GM19324 (cell line): ENCODE measurements around the gene SFMBT1.
"Not testable (repeated sequence)": the region's sequence is repeated elsewhere in the genome, so short reads cannot be mapped to it uniquely, and the experiment has no call there.

Source experiments
- ATAC-seq: cut with Tn5 transposase; IDR thresholded peaks from one replicate; pipeline ENCODE4 v1.9.1; 2021; ENCODE audit warnings: mild to moderate bottlenecking, moderate library complexity; ENCODE audit not compliant: unreplicated experiment, low FRiP score

Gene SFMBT1

DNA sequence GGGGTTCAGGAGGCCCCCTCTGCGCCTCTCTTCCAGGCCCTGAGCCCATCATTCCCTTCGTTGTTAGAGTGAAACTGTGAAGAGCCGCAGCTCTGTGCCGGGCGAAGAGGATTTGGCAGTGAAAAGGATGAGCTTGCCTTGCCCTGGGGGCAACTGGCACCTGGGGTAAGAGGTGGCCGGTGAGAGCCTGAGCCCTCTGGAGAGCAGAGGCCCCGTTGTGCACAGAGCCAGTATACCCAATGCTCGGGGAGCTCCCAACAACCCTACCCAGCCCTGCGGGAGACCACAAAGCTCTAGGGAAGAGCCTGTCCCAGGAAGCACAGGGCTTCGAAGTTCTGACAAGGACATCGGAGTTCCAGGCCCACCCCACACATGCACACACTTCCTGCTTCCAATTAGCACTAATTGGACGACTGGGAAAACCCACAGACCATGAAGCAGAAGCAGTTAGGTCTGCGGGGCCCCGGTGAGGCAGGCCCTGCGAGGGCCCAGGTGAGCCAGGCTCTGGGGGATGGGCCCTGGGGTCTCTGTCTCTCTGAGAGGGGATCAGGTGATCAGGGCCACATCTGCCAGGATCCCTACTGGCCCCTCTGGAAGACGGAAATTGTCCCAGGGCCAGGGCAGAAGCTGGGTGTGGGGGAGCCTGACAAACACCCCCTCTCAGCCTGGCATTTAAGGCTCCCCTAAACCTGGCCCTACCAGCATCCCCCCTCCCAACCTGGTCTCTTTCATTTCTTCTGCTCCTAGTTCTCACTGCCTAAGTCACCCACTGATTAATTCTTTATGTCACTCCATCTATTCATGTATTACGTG, 27.9 kb upstream of the SFMBT1 start:
- no peak for ATAC-seq

DNA sequence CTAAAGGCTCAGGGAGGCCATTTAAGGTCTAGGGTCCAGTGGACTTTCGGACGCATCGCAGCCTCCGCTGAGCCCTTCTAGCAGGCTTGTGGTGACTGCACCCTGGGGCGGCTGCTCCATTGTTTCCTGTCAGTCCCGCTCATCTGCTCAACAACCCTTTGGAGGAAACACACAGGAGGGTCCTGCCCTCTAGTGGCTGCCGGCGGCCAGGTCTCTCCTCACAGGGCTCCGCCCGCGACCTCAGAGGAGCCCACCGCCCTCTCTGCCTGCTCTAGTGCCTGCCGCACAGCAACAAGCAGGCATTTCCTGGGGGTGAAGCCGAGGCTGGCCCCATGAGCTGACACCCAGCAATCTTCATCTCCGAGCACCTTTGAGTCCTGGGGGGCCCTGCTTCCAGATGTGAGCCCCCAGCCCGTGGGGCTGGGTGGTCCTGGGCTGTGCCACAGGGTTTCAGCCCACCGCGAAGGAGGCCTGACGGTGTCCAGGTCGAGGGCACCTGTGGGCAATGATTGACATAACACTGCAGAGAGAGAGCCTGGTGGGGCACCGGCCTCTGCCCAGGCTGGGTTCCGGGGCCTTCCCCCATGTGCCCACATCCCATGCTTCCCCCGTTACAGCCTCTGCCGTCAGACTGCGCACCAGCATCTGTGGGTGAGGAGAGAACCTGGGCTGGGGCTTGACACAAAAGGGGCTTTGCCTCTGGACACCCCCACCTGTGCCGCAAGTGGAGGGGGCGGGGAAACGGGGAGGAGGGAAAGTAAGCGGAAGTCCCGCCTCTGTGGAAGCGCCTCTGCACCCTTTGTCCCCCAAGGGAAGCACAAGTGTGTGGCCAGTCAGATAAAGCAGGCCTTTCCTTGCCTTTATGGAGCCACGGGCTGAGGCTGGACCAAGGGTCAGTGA, 27.0 kb upstream of the SFMBT1 start:
- ATAC-seq = peak; percentile 64

DNA sequence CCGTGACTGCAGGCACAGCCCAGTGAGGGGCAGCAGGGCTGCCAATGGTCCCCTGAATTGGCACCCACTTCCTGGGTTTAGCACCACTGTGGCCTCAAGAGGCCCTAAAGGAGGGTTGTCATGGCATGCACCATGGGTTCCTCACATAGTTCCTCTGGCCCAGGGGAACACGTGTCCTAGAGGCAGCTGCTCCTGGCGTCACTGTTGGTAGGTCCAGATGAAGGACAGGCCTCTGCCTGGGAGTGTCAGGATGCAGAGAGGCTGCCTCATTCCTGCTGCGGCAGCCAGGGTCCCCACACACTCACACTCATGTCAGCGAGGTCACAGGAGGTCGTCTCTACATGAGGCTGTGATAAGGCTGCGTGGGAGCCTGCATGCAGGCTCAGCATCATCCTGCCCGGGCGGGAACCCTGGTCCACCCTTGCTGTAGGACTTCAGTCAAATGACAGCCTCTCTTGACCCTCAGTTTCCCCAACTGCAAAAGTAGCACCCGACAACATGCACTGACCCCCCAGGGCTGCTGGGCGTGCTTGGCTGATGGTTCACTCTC, 26.1 kb upstream of the SFMBT1 start:
- no peak for ATAC-seq

DNA sequence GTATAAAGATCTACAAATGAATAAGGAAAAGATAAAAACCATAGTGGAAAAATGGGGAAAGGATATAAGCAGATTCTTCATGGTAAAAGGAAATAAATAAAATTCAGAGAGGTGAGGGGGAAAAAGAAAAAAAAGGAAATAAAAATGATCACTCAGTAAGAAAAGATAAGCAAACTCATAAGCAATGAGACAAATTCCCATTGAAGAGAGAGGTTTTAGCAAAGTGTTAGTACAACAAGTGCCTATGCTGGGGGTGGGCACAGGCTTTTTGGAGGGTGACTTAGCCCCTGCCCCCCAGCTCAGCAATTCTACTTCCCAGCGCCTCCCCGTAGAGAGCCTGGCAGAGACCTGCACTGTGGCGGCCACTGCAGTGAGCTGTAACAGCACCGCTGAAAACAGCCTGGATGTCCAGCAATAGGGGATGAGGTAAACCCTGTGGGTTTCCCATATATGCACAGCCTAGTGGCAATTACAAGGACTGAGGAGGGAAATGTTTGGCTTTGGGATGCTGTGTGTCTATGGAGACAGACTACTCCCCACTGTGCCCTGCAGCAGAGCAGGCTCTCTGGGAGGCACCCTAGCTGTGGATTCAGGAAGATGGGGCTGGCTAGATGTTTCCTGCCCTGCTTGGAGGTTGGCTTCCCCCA, 23.7 kb upstream of the SFMBT1 start:
- ATAC-seq = no peak

DNA sequence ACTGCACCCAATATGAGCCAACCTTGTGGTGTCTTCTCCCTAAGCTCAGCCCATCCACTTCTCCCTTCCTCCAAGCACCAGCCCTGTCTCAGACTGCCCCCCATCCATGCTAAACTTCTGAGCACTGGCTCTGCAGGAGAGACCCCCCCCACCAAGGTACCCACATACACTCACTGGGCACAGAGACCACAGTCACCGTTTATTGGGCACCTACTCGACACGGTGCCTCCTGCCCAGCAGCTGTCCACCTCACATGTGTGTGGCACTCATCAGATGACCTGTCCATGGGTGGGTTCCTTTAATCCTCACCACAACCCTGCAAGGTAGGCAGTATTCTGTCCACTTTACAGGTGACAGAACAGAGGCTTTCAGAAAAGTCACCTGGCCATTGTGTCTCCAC, 22.3 kb upstream of the SFMBT1 start:
- no peak for ATAC-seq

DNA sequence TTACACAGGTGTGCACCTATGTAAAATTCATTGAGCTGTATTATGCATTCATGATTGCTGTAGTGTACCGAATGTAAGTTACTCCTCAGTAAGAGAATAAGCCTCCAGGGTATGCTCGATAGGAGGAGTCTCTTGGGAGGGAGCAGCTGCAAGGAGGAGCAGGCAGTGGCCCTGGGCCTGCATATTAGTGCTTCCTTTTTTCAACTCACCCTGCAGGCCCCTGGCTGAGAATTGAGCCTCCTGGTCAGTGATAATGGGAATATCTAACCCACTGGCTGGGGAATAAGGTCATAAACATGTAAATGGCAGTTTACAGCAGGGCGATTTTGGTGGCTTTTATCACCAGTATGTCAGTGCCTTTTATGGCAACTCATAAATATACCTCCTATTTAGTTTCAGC, 21.7 kb upstream of the SFMBT1 start:
- ATAC-seq = no peak

DNA sequence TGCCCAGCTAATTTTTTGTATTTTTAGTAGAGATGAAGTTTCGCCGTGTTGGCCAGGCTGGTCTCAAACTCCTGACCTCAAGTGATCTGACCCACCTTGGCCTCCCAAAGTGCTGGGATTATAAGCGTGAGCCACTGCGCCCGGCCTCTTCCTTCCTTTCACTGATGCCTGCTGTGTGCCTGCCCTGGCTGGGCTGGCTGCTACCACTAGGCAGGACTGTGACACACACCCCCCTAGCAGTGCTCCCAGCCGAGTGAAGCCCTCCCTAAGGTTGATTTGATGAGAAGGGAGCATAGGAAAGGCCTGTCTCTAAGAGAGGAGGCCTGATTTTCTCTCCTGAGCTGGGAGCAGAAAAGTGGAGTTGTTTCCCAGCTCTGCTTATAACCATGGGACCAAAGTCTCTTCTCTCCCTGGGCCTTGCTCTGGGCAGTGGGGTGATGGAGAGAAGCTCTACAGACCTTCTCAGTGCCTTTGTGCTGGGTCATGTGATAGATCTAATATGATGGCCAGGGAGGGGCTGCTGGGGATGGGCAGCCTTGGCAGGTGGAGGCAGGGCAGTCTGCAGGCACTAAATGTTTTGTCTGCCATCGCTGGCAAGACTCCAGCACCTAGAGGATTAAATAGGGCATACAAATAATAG, 20.1 kb upstream of the SFMBT1 start:
- no peak for ATAC-seq

DNA sequence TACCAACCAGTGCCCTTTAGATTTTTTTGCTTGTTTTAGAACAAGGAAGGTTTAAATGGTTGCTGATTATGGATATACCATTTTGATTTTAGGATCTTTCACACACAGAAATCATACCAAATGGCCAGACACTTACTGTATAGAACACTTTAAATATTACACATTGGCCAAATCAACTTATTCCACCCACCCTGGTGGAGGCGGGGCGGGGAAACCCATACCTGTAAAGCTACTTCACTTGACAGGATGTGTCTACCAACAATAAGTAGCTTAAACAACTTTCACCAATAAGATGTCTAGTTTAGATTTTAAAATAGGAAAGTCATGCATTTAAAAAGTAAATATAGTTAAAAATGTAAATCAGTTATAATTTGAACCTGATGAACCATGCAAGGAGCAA, 17.0 kb upstream of the SFMBT1 start:
- ATAC-seq = no peak

DNA sequence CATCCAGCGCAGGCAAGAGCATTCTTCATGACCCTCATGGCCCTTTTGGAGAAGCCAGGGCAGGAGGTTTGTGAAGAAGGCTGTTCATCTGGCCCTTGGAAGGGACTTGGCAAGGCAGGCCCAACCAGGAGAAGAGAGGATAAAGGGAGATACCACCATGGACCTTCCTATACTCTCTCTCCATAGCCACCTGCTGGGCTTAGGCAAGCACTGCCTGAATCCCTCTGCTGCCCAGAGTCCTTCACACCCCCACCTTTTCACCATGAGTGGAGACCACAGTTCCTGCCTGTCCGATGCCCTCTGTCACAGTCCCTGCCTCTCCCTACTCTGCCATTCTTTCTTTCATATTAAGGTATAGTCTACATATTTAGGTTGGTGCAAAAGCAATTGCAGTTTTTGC, 10.6 kb upstream of the SFMBT1 start:
- no peak for ATAC-seq

DNA sequence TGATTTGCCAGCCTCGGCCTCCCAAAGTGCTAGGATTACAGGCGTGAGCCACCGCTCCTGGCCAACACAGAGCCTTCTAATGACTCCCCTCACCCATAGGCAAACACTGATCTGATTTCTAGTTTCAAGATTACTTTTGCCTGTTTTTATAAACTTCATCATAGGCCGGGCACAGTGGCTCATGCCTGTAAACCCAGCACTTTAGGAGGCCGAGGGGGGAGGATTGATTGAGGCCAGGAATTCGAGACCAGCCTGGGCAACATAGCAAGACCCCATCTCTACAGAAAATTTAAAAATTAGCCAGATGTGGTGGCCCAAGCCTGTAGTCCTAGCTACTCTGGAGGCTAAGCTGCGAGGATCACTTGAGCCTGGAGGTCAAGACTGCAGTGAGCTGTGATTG, 8.4 kb upstream of the SFMBT1 start:
- not testable (repeated sequence) for ATAC-seq

DNA sequence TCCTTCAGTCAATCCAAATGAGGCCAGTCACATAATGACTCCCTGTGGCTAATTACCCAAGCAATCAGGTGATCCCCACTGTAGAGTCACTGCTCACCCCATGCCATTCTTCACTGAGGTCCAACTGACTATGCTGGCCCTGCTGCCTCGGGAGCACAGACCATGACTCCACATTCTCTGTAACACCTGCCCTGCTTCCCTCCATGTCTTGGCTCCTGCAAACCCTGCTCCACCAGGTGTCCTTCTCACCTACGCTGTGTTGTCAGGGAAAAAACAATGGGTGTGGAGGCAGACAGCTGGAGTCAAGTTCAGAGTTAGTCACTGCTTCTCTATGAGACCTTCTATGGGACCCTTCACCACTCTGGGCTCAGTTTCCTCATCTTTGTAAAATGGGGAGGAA, 6.1 kb upstream of the SFMBT1 start:
- no peak for ATAC-seq

DNA sequence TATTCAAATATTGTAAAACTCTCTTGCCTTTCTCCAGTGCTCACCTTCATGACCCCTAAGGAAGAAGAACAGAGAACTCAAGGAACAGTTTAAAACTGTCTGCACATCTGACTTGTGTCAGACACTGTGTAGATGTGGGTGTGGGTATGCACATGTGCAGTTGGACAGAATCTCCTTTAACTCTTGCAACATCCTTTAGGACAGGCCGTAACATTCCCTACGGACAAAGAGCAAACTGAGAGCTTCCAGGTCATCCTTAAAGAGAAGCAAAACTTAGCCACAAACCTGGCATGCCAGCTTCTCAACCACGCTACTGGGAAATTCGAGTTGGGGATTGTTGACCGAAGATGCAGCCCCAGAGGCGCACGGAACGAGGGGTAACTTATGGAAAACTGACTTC, 4.1 kb upstream of the SFMBT1 start:
- ATAC-seq = no peak

DNA sequence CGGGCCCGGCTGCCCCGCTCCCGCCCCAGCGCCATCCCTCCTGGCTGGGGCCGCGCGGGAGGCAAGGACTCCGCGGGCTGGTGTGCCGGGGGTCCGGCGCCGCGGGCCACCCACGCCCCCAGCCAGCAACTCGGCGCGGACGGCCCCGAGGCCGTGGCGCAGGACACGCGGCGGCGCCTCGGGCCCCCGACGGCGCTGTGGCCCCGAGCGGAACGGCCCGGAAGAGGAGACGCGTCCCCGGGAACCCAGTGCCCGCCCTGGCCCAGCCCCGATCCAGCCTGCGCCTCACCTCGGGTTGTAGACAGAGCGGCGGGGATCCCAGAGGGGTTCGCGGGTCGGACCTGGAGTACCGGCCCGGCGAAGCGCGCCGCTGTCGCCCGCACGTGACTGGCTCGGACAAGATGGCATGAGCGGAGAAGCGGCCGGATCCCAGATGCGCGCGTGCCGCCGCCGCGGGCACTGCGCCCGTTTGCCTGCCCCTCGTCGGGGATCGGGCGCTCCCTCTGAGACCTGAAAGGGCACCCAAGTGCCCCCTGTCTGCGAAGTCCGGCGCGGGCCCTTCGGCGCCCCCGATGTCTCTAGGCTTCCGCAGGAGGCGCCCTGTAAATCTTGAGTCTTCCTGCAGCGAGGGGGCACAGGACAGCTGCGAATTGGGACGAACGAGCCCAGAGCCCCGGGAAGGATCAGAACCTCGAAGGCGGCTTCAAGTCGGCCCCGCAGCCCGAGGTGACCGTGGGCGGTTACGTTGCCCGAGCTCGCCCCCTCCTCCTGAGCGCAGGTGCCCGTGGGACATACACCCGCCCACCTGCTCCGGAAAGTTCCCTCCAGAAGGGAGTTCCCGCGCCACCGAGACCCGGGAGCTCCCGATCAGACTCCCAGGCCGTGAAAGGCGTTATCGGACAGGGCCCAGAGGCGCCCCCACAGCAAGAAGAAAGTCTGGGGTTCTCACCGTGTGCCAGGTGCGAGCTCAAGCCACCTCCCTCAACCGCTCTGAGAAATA, 598 bp upstream of the SFMBT1 start:
- peak; percentile 38 for ATAC-seq

DNA sequence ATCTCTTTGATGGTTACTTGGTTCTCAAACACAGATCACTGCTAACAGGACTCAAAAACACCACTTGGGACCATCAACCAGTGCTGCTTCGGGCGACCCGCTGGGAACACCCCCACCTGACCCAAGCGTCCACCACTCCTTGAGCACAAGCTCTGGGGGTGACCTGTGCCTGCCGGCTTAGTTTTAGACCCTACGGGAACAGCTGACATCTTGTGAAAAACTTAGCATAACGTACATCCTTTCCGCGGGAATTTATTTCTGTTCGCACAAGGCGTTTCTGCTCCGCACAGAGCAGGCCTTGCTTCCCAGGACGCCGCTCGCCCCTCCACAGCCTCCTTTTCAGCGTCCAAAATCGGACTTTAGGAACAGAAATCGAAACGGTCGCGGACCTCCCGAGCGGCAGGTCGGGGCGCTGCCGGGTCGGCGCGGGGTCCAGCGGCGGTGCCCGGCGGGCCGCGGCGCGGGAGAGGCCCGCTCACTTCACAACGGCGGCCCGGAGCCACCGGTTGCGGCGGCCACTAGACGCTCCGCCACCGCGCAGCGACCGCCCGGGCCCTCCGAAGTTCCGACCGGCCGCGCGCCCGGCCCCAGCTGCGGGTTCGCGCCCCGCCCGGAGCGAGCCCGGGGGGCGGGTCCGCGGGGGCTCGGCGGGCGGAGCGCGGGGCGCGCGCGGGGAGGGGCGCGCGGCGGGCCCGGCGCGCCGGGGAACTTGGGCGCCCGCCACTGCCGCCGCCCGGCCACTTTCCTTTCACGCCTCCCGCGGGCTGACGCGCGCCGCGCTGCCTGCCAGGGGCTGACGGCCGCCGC, 959 bp downstream of the SFMBT1 start:
- peak; percentile 52 for ATAC-seq

DNA sequence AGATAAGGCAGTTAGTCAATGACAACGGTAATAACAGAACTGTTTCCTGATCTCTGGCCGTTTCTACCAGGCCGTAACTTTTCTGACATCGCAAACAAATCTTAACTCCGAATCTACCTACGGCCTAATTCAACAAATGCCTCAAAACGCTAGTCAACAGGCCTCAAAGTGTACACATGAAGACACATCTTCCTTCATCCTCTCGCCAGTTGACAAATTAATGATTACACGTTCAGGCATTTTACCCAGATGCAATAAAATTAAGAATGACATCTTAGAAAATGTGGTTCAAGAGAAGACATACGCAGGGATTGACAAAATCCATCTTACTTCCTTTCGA, 1.5 kb downstream of the SFMBT1 start:
- no peak for ATAC-seq

DNA sequence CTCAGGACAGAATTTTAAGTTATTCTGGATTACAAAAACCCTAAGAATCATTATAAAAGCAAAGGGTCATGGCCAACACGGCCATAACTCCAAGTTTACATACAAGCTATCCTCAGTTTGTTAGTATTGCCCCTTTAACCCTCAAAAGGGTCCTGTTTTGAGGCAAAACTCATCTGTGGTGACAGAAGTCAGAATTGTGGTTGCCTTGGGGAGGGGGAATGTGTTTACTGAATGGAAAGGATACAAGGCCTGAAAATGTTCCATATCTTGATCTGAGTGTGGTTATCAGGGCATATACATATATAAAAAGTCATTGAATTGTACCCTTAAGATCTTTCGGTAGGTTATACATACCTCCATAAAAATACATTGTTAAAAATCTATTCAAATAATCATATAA, 2.1 kb downstream of the SFMBT1 start:
- ATAC-seq = no peak

DNA sequence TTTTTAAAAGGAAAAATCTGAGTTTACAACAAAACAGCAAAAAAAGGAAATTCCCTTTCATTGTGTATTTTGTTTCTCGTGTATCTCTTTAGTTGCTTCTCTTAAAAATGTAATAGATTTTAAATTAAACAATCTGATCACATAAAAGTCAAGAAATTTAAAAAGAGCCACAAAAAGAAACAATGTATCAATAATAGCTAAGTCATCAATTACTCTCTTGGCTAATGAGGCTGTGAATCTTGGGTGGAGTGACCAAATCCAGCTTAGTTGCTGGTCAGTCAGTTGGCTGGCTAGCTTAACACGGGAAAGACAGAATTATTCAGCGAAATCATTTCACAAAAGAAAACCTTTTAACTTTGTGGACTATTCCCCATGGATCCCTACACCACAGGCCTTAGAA, 3.2 kb downstream of the SFMBT1 start:
- no peak for ATAC-seq

DNA sequence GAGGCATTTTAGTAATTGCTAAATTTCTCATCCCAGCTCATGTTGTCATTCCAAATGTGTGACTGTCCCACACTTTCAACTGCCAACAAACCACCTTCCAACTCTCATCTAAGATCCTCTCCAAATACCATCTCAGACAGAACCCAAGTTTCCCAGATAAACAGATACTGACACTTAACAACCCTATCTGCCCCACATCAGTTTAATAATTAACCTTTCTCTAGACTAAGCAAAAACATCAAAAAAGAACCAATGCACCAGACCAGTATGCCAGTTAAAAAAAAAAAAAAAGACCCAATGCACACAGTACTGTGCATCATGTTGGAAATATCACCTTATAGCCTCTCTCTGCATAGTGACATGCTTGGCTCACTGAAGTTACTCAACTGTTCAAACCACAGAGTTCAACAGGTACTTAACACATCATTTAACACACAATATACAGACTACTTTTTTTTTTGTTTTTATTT, 5.5 kb downstream of the SFMBT1 start:
- ATAC-seq = no peak

DNA sequence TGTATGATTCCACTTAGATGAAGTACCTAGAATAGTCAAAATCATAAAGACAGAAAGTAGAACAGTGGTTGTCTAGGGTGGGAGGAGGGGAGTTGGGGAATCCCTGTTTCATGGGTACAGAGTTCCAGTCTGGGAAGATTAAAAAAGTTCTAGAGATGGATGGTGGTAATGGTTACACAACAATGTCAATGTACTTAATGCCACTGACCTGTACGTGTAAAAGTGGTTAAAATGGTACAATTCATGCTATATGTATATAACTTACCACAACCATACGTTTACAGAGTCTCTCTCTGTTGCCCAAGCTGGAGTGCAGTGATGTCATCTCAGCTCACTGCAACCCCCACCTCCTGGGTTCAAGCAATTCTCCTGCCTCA, 6.5 kb downstream of the SFMBT1 start:
- ATAC-seq = no peak
